Mesothelial cell of epicardium (in vitro differentiated cells): ENCODE measurements around the gene LRRTM1. TPM values are rescaled to one million over a fixed set of nuclear protein-coding genes. Genes with fewer than 3 reads are reported as not detected.

Experiments
- DNase-seq, 2 experiments: peaks; one replicate each; pipeline ENCODE4 v3.0.0; 2021; ENCODE audit warnings: low spot score in 2 of 2; ENCODE audit not compliant: unreplicated experiment in 2 of 2
- H3K27ac Mint-ChIP-seq: 2 replicates; pipeline ENCODE4 v1.8.0; 2021; ENCODE audit warnings: mixed read lengths
- H3K27me3 Mint-ChIP-seq: 2 replicates; pipeline ENCODE4 v1.8.0; 2021; ENCODE audit warnings: low read depth, mixed read lengths
- H3K36me3 Mint-ChIP-seq: 2 replicates; pipeline ENCODE4 v1.8.0; 2021; ENCODE audit warnings: mixed read lengths
- H3K4me1 Mint-ChIP-seq: 2 replicates; pipeline ENCODE4 v1.8.0; 2021; ENCODE audit warnings: mixed read lengths
- H3K4me3 Mint-ChIP-seq: 2 replicates; pipeline ENCODE4 v1.8.0; 2021; ENCODE audit warnings: mild to moderate bottlenecking, moderate library complexity, mixed read lengths
- H3K9me3 Mint-ChIP-seq: 2 replicates; pipeline ENCODE4 v1.8.0; 2021; ENCODE audit warnings: mixed read lengths
- CTCF ChIP-seq: fragments of 200-600 bp; sonication (generic); IDR thresholded peaks from one replicate; pipeline ENCODE4 v1.5.0; 2021; ENCODE audit warnings: antibody characterized with exemption; ENCODE audit not compliant: unreplicated experiment
- total RNA-seq: library from RNA; stranded (reverse); gene quantifications from 3 replicates; pipeline ENCODE4 v1.2.1, GENCODE V29; 2021

Gene LRRTM1
- total RNA-seq, 1 donor from 2014 or later: 23.7 TPM

- DNase-seq: no peak
- peak; percentile 50 for TF ChIP-seq CTCF
- Mint-ChIP-seq H3K9me3 (peaks cover 3% of the 10 kb centered on the region), H3K4me3 (no peak overlapping the region), H3K27ac (no peak overlapping the region), H3K36me3 (no peaks in the 10 kb centered on the region), H3K4me1 (peaks cover 7% of the 10 kb centered on the region), H3K27me3 (peaks cover 8% of the 10 kb centered on the region)
Measured at GRCh38 chr2:80255918-80256781, 48.4 kb downstream of the LRRTM1 start.

- TF ChIP-seq CTCF: no peak
- no peaks in the 10 kb centered on the region for H3K9me3 Mint-ChIP-seq
- no peak for DNase-seq
- H3K27me3 Mint-ChIP-seq: peaks cover 2% of the 10 kb centered on the region
- no peak overlapping the region for H3K4me3 Mint-ChIP-seq
- H3K4me1 Mint-ChIP-seq: no peaks in the 10 kb centered on the region
- no peak overlapping the region for H3K27ac Mint-ChIP-seq
- no peaks in the 10 kb centered on the region for H3K36me3 Mint-ChIP-seq
Measured at GRCh38 chr2:80252294-80252986, 52.1 kb downstream of the LRRTM1 start.
